ENCODE measurements around the gene APOLD1. TPM values are rescaled to one million over a fixed set of nuclear protein-coding genes. Genes with fewer than 3 reads are reported as not detected.
A peak's percentile ranks its signal among the peaks of the same experiment; 100 is the strongest.

Gene APOLD1
- total RNA-seq, 1 donor from 2014 or later, result 5.6 TPM

- H3K4me1 Mint-ChIP-seq (ENCODE audit: unreplicated experiment), result no peaks in the 10 kb centered on the region
- H3K4me3 Mint-ChIP-seq, result no peak overlapping the region
- no peak overlapping the region for H3K27ac Mint-ChIP-seq
- peaks cover 35% of the 10 kb centered on the region for H3K27me3 Mint-ChIP-seq
- no peak for TF ChIP-seq CTCF (conservative IDR thresholded peaks at IDR 0.05)
- H3K9me3 Mint-ChIP-seq, result no peaks in the 10 kb centered on the region
- DNase-seq (ENCODE audit: extremely low spot score, unreplicated experiment), result no peak
- H3K36me3 Mint-ChIP-seq, result peaks cover 8% of the 10 kb centered on the region
These were observed 9.2 kb upstream of the APOLD1 start for GRCh38 chr12:12776261-12776660.

DNA sequence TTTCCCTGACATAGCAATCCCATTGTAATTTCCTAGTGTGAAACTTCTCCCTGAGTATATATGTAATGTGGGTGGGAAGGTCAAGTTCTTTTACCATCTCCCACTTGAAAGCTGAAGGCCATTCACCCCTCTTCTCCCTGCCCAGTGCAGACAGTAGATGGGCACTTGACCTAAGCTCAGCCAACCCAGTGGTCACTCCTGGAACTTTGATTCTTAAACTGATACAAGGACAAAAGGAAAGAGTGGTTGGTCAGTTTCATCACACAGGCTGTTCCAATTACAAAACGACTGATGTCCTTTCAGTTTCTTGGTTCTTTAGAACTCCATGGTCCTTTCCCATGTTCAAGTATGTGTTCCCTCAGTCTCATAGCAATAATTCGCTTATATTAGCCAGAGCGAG lies 8.4 kb upstream of the APOLD1 start:
- H3K9me3 Mint-ChIP-seq, result no peaks in the 10 kb centered on the region
- H3K36me3 Mint-ChIP-seq, result peaks cover 8% of the 10 kb centered on the region
- H3K27me3 Mint-ChIP-seq, result peaks cover 34% of the 10 kb centered on the region
- H3K4me3 Mint-ChIP-seq, result no peak overlapping the region
- H3K27ac Mint-ChIP-seq, result no peak overlapping the region
- no peak for TF ChIP-seq CTCF (conservative IDR thresholded peaks at IDR 0.05)
- H3K4me1 Mint-ChIP-seq (ENCODE audit: unreplicated experiment), result no peaks in the 10 kb centered on the region
- DNase-seq (ENCODE audit: extremely low spot score, unreplicated experiment), result no peak

DNA sequence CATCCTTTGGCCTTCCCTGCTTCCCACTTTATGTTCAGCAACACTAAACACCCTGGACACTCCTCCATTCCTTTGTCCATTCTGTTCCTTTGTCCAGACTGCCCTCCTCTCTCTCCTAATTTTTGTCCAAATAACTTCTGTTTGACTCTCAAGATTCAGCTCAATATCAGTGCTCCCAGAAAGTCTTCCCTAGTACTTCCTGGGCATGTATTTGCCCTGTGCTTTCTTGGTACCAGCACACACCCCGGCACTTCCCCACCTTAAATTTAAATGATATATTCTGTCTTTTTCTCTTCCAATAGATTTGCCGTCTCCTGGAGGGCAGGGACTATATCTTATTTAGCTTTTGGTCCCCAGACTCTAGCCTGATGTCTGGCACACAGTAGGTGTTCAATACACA lies 6.5 kb upstream of the APOLD1 start:
- DNase-seq (ENCODE audit: extremely low spot score, unreplicated experiment), result no peak
- H3K27me3 Mint-ChIP-seq, result peaks cover 32% of the 10 kb centered on the region
- no peak overlapping the region for H3K4me3 Mint-ChIP-seq
- no peak for TF ChIP-seq CTCF (conservative IDR thresholded peaks at IDR 0.05)
- H3K9me3 Mint-ChIP-seq, result no peaks in the 10 kb centered on the region
- no peak overlapping the region for H3K27ac Mint-ChIP-seq
- H3K36me3 Mint-ChIP-seq, result peaks cover 6% of the 10 kb centered on the region
- H3K4me1 Mint-ChIP-seq (ENCODE audit: unreplicated experiment), result no peaks in the 10 kb centered on the region

DNA sequence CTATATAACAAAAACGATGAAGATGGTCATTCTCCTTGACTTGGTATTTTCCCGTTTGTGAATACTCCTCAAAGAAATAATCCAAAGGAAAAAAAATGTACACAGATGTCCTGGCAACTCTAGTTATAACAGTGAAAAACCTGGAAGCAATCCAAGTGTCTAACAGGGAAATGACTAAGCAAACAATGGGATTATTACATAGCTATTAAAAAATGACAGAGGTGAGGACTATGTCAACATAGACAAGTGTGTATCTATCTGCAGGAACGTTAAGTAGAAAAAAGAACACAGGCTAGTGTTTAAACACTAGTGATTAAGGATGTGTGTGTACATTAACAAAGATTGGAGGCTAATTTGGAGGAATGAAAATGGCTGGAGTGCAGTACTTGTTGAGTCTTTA lies 5.9 kb upstream of the APOLD1 start:
- peak overlapping the region; percentile 32 for H3K27ac Mint-ChIP-seq
- peaks cover under 1% of the 10 kb centered on the region for H3K4me1 Mint-ChIP-seq (ENCODE audit: unreplicated experiment)
- peaks cover 32% of the 10 kb centered on the region for H3K27me3 Mint-ChIP-seq
- DNase-seq (ENCODE audit: extremely low spot score, unreplicated experiment), result no peak
- TF ChIP-seq CTCF (conservative IDR thresholded peaks at IDR 0.05), result no peak
- no peak overlapping the region for H3K4me3 Mint-ChIP-seq
- H3K9me3 Mint-ChIP-seq, result no peaks in the 10 kb centered on the region
- H3K36me3 Mint-ChIP-seq, result peaks cover 6% of the 10 kb centered on the region

DNA sequence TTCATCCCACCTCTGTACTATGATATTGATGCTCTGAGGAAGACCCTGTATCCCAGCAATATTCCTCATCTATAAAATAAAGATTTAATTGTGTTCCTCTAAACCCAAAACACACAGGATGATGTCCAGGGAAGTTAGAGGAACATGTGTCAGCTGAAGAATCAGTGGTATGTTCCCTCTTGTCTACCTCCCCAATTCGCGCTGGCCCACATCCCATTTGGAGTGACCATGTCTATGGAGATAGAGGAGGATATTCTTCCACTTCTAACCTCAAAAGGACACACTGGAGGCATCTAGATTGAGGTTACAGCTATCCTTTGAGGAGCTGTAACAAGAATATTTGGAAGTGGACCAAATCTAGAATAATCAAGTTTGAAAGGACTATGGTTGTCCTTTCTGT lies 1.3 kb upstream of the APOLD1 start:
- no peak for DNase-seq (ENCODE audit: extremely low spot score, unreplicated experiment)
- peaks cover 3% of the 10 kb centered on the region for H3K36me3 Mint-ChIP-seq
- peaks cover 24% of the 10 kb centered on the region for H3K27me3 Mint-ChIP-seq
- TF ChIP-seq CTCF (conservative IDR thresholded peaks at IDR 0.05), result no peak
- peaks cover 20% of the 10 kb centered on the region for H3K4me1 Mint-ChIP-seq (ENCODE audit: unreplicated experiment)
- H3K9me3 Mint-ChIP-seq, result no peaks in the 10 kb centered on the region
- no peak overlapping the region for H3K27ac Mint-ChIP-seq
- no peak overlapping the region for H3K4me3 Mint-ChIP-seq

GRCh38 chr12:12786351-12786705 lies 869 bp downstream of the APOLD1 start:
- TF ChIP-seq CTCF (conservative IDR thresholded peaks at IDR 0.05), result no peak
- H3K27ac Mint-ChIP-seq, result peak overlapping the region; percentile 31
- no peaks in the 10 kb centered on the region for H3K9me3 Mint-ChIP-seq
- peak overlapping the region; percentile 73 for H3K4me3 Mint-ChIP-seq
- DNase-seq (ENCODE audit: extremely low spot score, unreplicated experiment), result no peak
- H3K36me3 Mint-ChIP-seq, result peaks cover 3% of the 10 kb centered on the region
- H3K4me1 Mint-ChIP-seq (ENCODE audit: unreplicated experiment), result peaks cover 24% of the 10 kb centered on the region
- H3K27me3 Mint-ChIP-seq, result peaks cover 18% of the 10 kb centered on the region

All from type B pancreatic cell (in vitro differentiated cells).